Hypothalamus (tissue), 51 donors: ENCODE data around the gene CAPN9.
"Not testable (repeated sequence)": the region's sequence is repeated elsewhere in the genome, so short reads cannot be mapped to it uniquely, and the experiment has no call there.

Experiments used
- DNase-seq, 51 donors: peaks; one replicate each; lab custom pipeline; 2025; lab: John Stamatoyannopoulos, UW

The CAPN9 gene

GRCh38 chr1:230766318-230766717 is 19.1 kb downstream of the CAPN9 start:
- no peak for DNase-seq

- not testable (repeated sequence) for DNase-seq
Observed at GRCh38 chr1:230767859-230768612, 20.8 kb downstream of the CAPN9 start.

GRCh38 chr1:230768903-230769570 is 21.8 kb downstream of the CAPN9 start:
- no peak for DNase-seq

- no peak for DNase-seq
Observed at GRCh38 chr1:230770317-230770716, 23.1 kb downstream of the CAPN9 start.

GRCh38 chr1:230771773-230772354 is 24.7 kb downstream of the CAPN9 start:
- no peak for DNase-seq

GRCh38 chr1:230772457-230773395 is 25.5 kb downstream of the CAPN9 start:
- peak in 46 of 51 donors; percentile 8 to 85 (median 55) for DNase-seq

GRCh38 chr1:230773396-230774033 is 26.3 kb downstream of the CAPN9 start:
- peak in 1 of 51 donors; percentile 23 for DNase-seq

- no peak for DNase-seq
Observed at GRCh38 chr1:230778916-230779590, 31.9 kb downstream of the CAPN9 start.

- no peak for DNase-seq
Observed at GRCh38 chr1:230781131-230781530, 33.9 kb downstream of the CAPN9 start.

- no peak for DNase-seq
Observed at GRCh38 chr1:230781594-230781993, 34.4 kb downstream of the CAPN9 start.

GRCh38 chr1:230784163-230784562 is 37.0 kb downstream of the CAPN9 start:
- no peak for DNase-seq

GRCh38 chr1:230785636-230786384 is 38.6 kb downstream of the CAPN9 start:
- DNase-seq = no peak

- no peak for DNase-seq
Observed at GRCh38 chr1:230786385-230786753, 39.2 kb downstream of the CAPN9 start.

GRCh38 chr1:230787471-230787870 is 40.3 kb downstream of the CAPN9 start:
- DNase-seq = no peak

- DNase-seq = no peak
Observed at GRCh38 chr1:230788561-230789275, 41.5 kb downstream of the CAPN9 start.

GRCh38 chr1:230790026-230790425 is 42.8 kb downstream of the CAPN9 start:
- no peak for DNase-seq

- DNase-seq = no peak
Observed at GRCh38 chr1:230791986-230792564, 44.9 kb downstream of the CAPN9 start.
